Esophagus squamous epithelium (tissue), 5 donors: ENCODE results near the gene CELF4. TPM values are rescaled to one million over a fixed set of nuclear protein-coding genes. Genes with fewer than 3 reads are reported as not detected.

Source experiments
- DNase-seq: peaks from one replicate; lab custom pipeline; 2025; lab: John Stamatoyannopoulos, UW
- H3K27ac ChIP-seq, 4 donors: fragments of 200-600 bp; sonication (generic); one replicate each; pipeline ENCODE4 v1.5.1; 2016 to 2019; ENCODE audit warnings: mild to moderate bottlenecking in 1 of 4
- H3K27me3 ChIP-seq, 4 donors: fragments of 200-600 bp; sonication (generic); 1 replicate in 3 of 4; 2 replicates in 1 of 4; pipeline versions ENCODE4 v1.5.1 to v1.6.0; 2017 to 2021; ENCODE audit warnings: antibody characterized with exemption in 1 of 4
- H3K36me3 ChIP-seq, 3 donors: fragments of 200-600 bp; sonication (generic); one replicate each; pipeline ENCODE4 v1.5.1; 2016 to 2019
- H3K4me1 ChIP-seq, 3 donors: fragments of 200-600 bp; sonication (generic); one replicate each; pipeline ENCODE4 v1.5.1; 2017 to 2019
- H3K4me3 ChIP-seq, 4 donors: fragments of 200-600 bp; sonication (generic); 1 replicate in 3 of 4; 2 replicates in 1 of 4; pipeline ENCODE4 v1.5.1; 2016 to 2019; ENCODE audit warnings: mild to moderate bottlenecking in 2 of 4, moderate library complexity in 1 of 4
- H3K9me3 ChIP-seq, 3 donors: fragments of 200-600 bp; sonication (generic); one replicate each; pipeline ENCODE4 v1.5.1; 2016 to 2019
- CTCF ChIP-seq, 6 experiments: fragments of 450-650 bp in 4 of 6; fragments of 200-600 bp in 2 of 6; sonication (generic) in 2 of 6; IDR thresholded peaks; one replicate each; pipeline ENCODE4 v1.5.1; 2016 to 2019; ENCODE audit warnings: antibody characterized with exemption in 6 of 6, mild to moderate bottlenecking in 4 of 6, moderate library complexity in 4 of 6
- POLR2A ChIP-seq, 4 donors: fragments of 450-650 bp; IDR thresholded peaks; one replicate each; pipeline ENCODE4 v1.6.1; 2017; ENCODE audit warnings: antibody characterized with exemption in 4 of 4, mild to moderate bottlenecking in 4 of 4, moderate library complexity in 3 of 4
- WGBS, 2 donors: methylation state at CpG; one replicate each; pipeline ENCODE4 v1.1.5; 2018; 5-methylcytosine and 5-hydroxymethylcytosine counted together
- intact Hi-C: fragments of 100-400 bp; cut with DNase I; formaldehyde crosslinking; loops from one replicate; pipeline ENCODE4 v1.15.0; 2022
- total RNA-seq, 4 donors: library from RNA; depleted of rRNA; stranded (reverse); fragments of >200 nt; gene quantifications; one replicate each; pipeline ENCODE4 v1.1.0, GENCODE V29; 2016
- donor health status: DM: yes; HTN: yes; CAD: no.

Gene CELF4
- total RNA-seq, 4 donors from 2014 or later: not detected

- 74% methylated on average over 3 to 5 of the region's 5 CpGs for WGBS, 2 donors
- no peak overlapping the region for H3K4me3 ChIP-seq
- H3K27ac ChIP-seq: no peak overlapping the region
- peaks cover 0 to 3% (median 0%) of the 10 kb centered on the region in 3 donors for H3K36me3 ChIP-seq
- TF ChIP-seq POLR2A (IDR thresholded peaks at IDR 0.05) (no peak), CTCF (IDR thresholded peaks at IDR 0.05) (no peak)
- no peak for DNase-seq
- intact Hi-C loops: no loop called here
- H3K27me3 ChIP-seq: no peaks in the 10 kb centered on the region
- no peaks in the 10 kb centered on the region for H3K4me1 ChIP-seq
- H3K9me3 ChIP-seq: no peaks in the 10 kb centered on the region
Measured at GRCh38 chr18:37222999-37223378, 342.6 kb downstream of the CELF4 start.

GRCh38 chr18:37222354-37222998, 343.1 kb downstream of the CELF4 start:
- intact Hi-C loops: no loop called here
- Histone ChIP-seq H3K27me3 (no peaks in the 10 kb centered on the region), H3K9me3 (no peaks in the 10 kb centered on the region), H3K4me3 (no peak overlapping the region), H3K4me1 (no peaks in the 10 kb centered on the region), H3K27ac (no peak overlapping the region), H3K36me3 (peaks cover 0 to 3% (median 0%) of the 10 kb centered on the region in 3 donors)
- no peak for DNase-seq
- TF ChIP-seq POLR2A (IDR thresholded peaks at IDR 0.05): no peak
- TF ChIP-seq CTCF (IDR thresholded peaks at IDR 0.05): no peak
- WGBS, 2 donors: 74 to 86% methylated on average over 4 of the region's 4 CpGs

GRCh38 chr18:37219257-37219656, 346.3 kb downstream of the CELF4 start:
- Histone ChIP-seq H3K4me3 (no peak overlapping the region), H3K27me3 (no peaks in the 10 kb centered on the region), H3K9me3 (no peaks in the 10 kb centered on the region), H3K4me1 (no peaks in the 10 kb centered on the region), H3K27ac (no peak overlapping the region), H3K36me3 (peaks cover 0 to 2% (median 0%) of the 10 kb centered on the region in 3 donors)
- TF ChIP-seq POLR2A (IDR thresholded peaks at IDR 0.05): no peak
- TF ChIP-seq CTCF (IDR thresholded peaks at IDR 0.05): no peak
- no peak for DNase-seq
- 47 to 100% methylated on average over 1 to 3 of the region's 7 CpGs for WGBS, 2 donors
- intact Hi-C loops: no loop called here

GRCh38 chr18:37218022-37218590, 347.5 kb downstream of the CELF4 start:
- H3K9me3 ChIP-seq: no peaks in the 10 kb centered on the region
- H3K36me3 ChIP-seq: no peaks in the 10 kb centered on the region
- 61 to 68% methylated on average over 2 of the region's 2 CpGs for WGBS, 2 donors
- no peak overlapping the region for H3K27ac ChIP-seq
- no peak overlapping the region for H3K4me3 ChIP-seq
- DNase-seq: no peak
- TF ChIP-seq POLR2A (IDR thresholded peaks at IDR 0.05): no peak
- TF ChIP-seq CTCF (IDR thresholded peaks at IDR 0.05): no peak
- no peaks in the 10 kb centered on the region for H3K27me3 ChIP-seq
- intact Hi-C loops: no loop called here
- H3K4me1 ChIP-seq: no peaks in the 10 kb centered on the region

- H3K9me3 ChIP-seq: no peaks in the 10 kb centered on the region
- no peak overlapping the region for H3K4me3 ChIP-seq
- intact Hi-C loops: no loop called here
- 92 to 97% methylated on average over 1 of the region's 1 CpG for WGBS, 2 donors
- DNase-seq: no peak
- no peak for TF ChIP-seq POLR2A (IDR thresholded peaks at IDR 0.05)
- no peak for TF ChIP-seq CTCF (IDR thresholded peaks at IDR 0.05)
- H3K27me3 ChIP-seq: no peaks in the 10 kb centered on the region
- H3K27ac ChIP-seq: no peak overlapping the region
- no peaks in the 10 kb centered on the region for H3K4me1 ChIP-seq
- H3K36me3 ChIP-seq: no peaks in the 10 kb centered on the region
Measured at GRCh38 chr18:37210781-37211180, 354.8 kb downstream of the CELF4 start.
